ENCODE measurements around the gene KRT3. TPM values are rescaled to one million over a fixed set of nuclear protein-coding genes. Genes with fewer than 3 reads are reported as not detected.

Gene KRT3
- polyA plus RNA-seq, 1 donor: not detected

GRCh38 chr12:52748578-52748977 lies 47.3 kb downstream of the KRT3 start:
- no peak overlapping the region for H3K4me3 ChIP-seq (ENCODE audit: low read length)
- H3K9me3 ChIP-seq (ENCODE audit: control insufficient read depth, low read depth, low read length): no peaks in the 10 kb centered on the region
- no peak for DNase-seq
- WGBS (ENCODE audit: insufficient coverage, low lambda C conversion rate): 90% methylated on average over 2 of the region's 14 CpGs
- peaks cover 4% of the 10 kb centered on the region for H3K27me3 ChIP-seq (ENCODE audit: control insufficient read depth, insufficient read depth, low read length)
- H3K27ac ChIP-seq (ENCODE audit: low read length): no peak overlapping the region
- H3K4me1 ChIP-seq (ENCODE audit: control insufficient read depth, insufficient read depth, low read length): no peaks in the 10 kb centered on the region
- H3K36me3 ChIP-seq (ENCODE audit: control insufficient read depth, insufficient read depth, low read length): no peaks in the 10 kb centered on the region

- Histone ChIP-seq H3K4me1 (ENCODE audit: control insufficient read depth, insufficient read depth, low read length) (no peaks in the 10 kb centered on the region), H3K4me3 (ENCODE audit: low read length) (no peak overlapping the region), H3K36me3 (ENCODE audit: control insufficient read depth, insufficient read depth, low read length) (no peaks in the 10 kb centered on the region), H3K27me3 (ENCODE audit: control insufficient read depth, insufficient read depth, low read length) (peaks cover 4% of the 10 kb centered on the region), H3K9me3 (ENCODE audit: control insufficient read depth, low read depth, low read length) (no peaks in the 10 kb centered on the region), H3K27ac (ENCODE audit: low read length) (no peak overlapping the region)
- no peak for DNase-seq
- WGBS (ENCODE audit: insufficient coverage, low lambda C conversion rate): no CpG with 5 or more reads among the region's 5 CpGs
These were observed 50.4 kb downstream of the KRT3 start for GRCh38 chr12:52745554-52745953.

GRCh38 chr12:52744493-52745156 lies 51.3 kb downstream of the KRT3 start:
- Histone ChIP-seq H3K27me3 (ENCODE audit: control insufficient read depth, insufficient read depth, low read length) (peaks cover 4% of the 10 kb centered on the region), H3K36me3 (ENCODE audit: control insufficient read depth, insufficient read depth, low read length) (no peaks in the 10 kb centered on the region), H3K27ac (ENCODE audit: low read length) (no peak overlapping the region), H3K4me1 (ENCODE audit: control insufficient read depth, insufficient read depth, low read length) (no peaks in the 10 kb centered on the region), H3K9me3 (ENCODE audit: control insufficient read depth, low read depth, low read length) (no peaks in the 10 kb centered on the region), H3K4me3 (ENCODE audit: low read length) (no peak overlapping the region)
- DNase-seq: no peak
- WGBS (ENCODE audit: insufficient coverage, low lambda C conversion rate): no CpG with 5 or more reads among the region's 1 CpG

- no peaks in the 10 kb centered on the region for H3K36me3 ChIP-seq (ENCODE audit: control insufficient read depth, insufficient read depth, low read length)
- DNase-seq: no peak
- no CpG with 5 or more reads among the region's 3 CpGs for WGBS (ENCODE audit: insufficient coverage, low lambda C conversion rate)
- H3K27me3 ChIP-seq (ENCODE audit: control insufficient read depth, insufficient read depth, low read length): peaks cover 4% of the 10 kb centered on the region
- H3K4me3 ChIP-seq (ENCODE audit: low read length): no peak overlapping the region
- no peaks in the 10 kb centered on the region for H3K4me1 ChIP-seq (ENCODE audit: control insufficient read depth, insufficient read depth, low read length)
- H3K9me3 ChIP-seq (ENCODE audit: control insufficient read depth, low read depth, low read length): no peaks in the 10 kb centered on the region
- no peak overlapping the region for H3K27ac ChIP-seq (ENCODE audit: low read length)
These were observed 53.0 kb downstream of the KRT3 start for GRCh38 chr12:52742822-52743457.

- no peaks in the 10 kb centered on the region for H3K4me1 ChIP-seq (ENCODE audit: control insufficient read depth, insufficient read depth, low read length)
- H3K27ac ChIP-seq (ENCODE audit: low read length): no peak overlapping the region
- H3K9me3 ChIP-seq (ENCODE audit: control insufficient read depth, low read depth, low read length): no peaks in the 10 kb centered on the region
- no peaks in the 10 kb centered on the region for H3K36me3 ChIP-seq (ENCODE audit: control insufficient read depth, insufficient read depth, low read length)
- no peak for DNase-seq
- no peak overlapping the region for H3K4me3 ChIP-seq (ENCODE audit: low read length)
- WGBS (ENCODE audit: insufficient coverage, low lambda C conversion rate): no CpG with 5 or more reads among the region's 7 CpGs
- peaks cover 4% of the 10 kb centered on the region for H3K27me3 ChIP-seq (ENCODE audit: control insufficient read depth, insufficient read depth, low read length)
These were observed 53.7 kb downstream of the KRT3 start for GRCh38 chr12:52742196-52742580.

- DNase-seq: peak; percentile 31 to 57
- Histone ChIP-seq H3K27ac (ENCODE audit: low read length) (no peak overlapping the region), H3K36me3 (ENCODE audit: control insufficient read depth, insufficient read depth, low read length) (no peaks in the 10 kb centered on the region), H3K4me3 (ENCODE audit: low read length) (no peak overlapping the region), H3K4me1 (ENCODE audit: control insufficient read depth, insufficient read depth, low read length) (no peaks in the 10 kb centered on the region), H3K27me3 (ENCODE audit: control insufficient read depth, insufficient read depth, low read length) (peaks cover 4% of the 10 kb centered on the region), H3K9me3 (ENCODE audit: control insufficient read depth, low read depth, low read length) (no peaks in the 10 kb centered on the region)
- 20% methylated on average over 1 of the region's 16 CpGs for WGBS (ENCODE audit: insufficient coverage, low lambda C conversion rate)
These were observed 54.3 kb downstream of the KRT3 start for GRCh38 chr12:52741375-52742195.

- Histone ChIP-seq H3K4me1 (ENCODE audit: control insufficient read depth, insufficient read depth, low read length) (no peaks in the 10 kb centered on the region), H3K36me3 (ENCODE audit: control insufficient read depth, insufficient read depth, low read length) (no peaks in the 10 kb centered on the region), H3K27ac (ENCODE audit: low read length) (no peak overlapping the region), H3K27me3 (ENCODE audit: control insufficient read depth, insufficient read depth, low read length) (peaks cover 4% of the 10 kb centered on the region), H3K4me3 (ENCODE audit: low read length) (no peak overlapping the region), H3K9me3 (ENCODE audit: control insufficient read depth, low read depth, low read length) (no peaks in the 10 kb centered on the region)
- no peak for DNase-seq
These were observed 55.3 kb downstream of the KRT3 start for GRCh38 chr12:52740584-52740983.

- Histone ChIP-seq H3K27ac (ENCODE audit: low read length) (no peak overlapping the region), H3K27me3 (ENCODE audit: control insufficient read depth, insufficient read depth, low read length) (peaks cover 4% of the 10 kb centered on the region), H3K4me3 (ENCODE audit: low read length) (no peak overlapping the region), H3K4me1 (ENCODE audit: control insufficient read depth, insufficient read depth, low read length) (no peaks in the 10 kb centered on the region), H3K9me3 (ENCODE audit: control insufficient read depth, low read depth, low read length) (no peaks in the 10 kb centered on the region), H3K36me3 (ENCODE audit: control insufficient read depth, insufficient read depth, low read length) (no peaks in the 10 kb centered on the region)
- no peak for DNase-seq
These were observed 56.0 kb downstream of the KRT3 start for GRCh38 chr12:52739963-52740362.

Other genes starting within 250 kb of the KRT3 start
- gene KRT71, start 243.0 kb downstream of the KRT3 start, polyA plus RNA-seq: 0.04 TPM
- gene KRT74, start 222.3 kb downstream of the KRT3 start, polyA plus RNA-seq: not detected
- 2.0 TPM for gene KRT72, start 194.7 kb downstream of the KRT3 start, polyA plus RNA-seq
- 0.97 TPM for gene KRT73, start 177.6 kb downstream of the KRT3 start, polyA plus RNA-seq
- 0.54 TPM for gene KRT2, start 143.9 kb downstream of the KRT3 start, polyA plus RNA-seq
- 0.51 TPM for gene KRT1, start 115.7 kb downstream of the KRT3 start, polyA plus RNA-seq
- 0.42 TPM for gene KRT77, start 92.6 kb downstream of the KRT3 start, polyA plus RNA-seq
- gene KRT76, start 18.8 kb downstream of the KRT3 start, polyA plus RNA-seq: not detected
- not detected for gene KRT4, start 18.0 kb upstream of the KRT3 start, polyA plus RNA-seq
- not detected for gene KRT79, start 38.2 kb upstream of the KRT3 start, polyA plus RNA-seq
- not detected for gene KRT78, start 52.9 kb upstream of the KRT3 start, polyA plus RNA-seq
- gene KRT8, start 109.0 kb upstream of the KRT3 start, polyA plus RNA-seq: 1,338 TPM
- 903 TPM for gene KRT18, start 153.0 kb upstream of the KRT3 start, polyA plus RNA-seq
- 418 TPM for gene EIF4B, start 210.3 kb upstream of the KRT3 start, polyA plus RNA-seq

Data from large intestine (tissue), 3 donors.